ENCODE measurements around the gene HAAO. TPM values are rescaled to one million over a fixed set of nuclear protein-coding genes. Genes with fewer than 3 reads are reported as not detected.

Gene HAAO
- total and polyA plus RNA-seq, 2 of the 8 experiments (the other 6 are each of a cell fraction or from before 2014, with no cell fraction given) = 2.5 to 7.0 TPM

- H3K36me3 ChIP-seq (ENCODE audit: control insufficient read depth in 2 of 4, insufficient read depth in 4 of 4, low read length in 3 of 4) = no peaks in the 10 kb centered on the region
- H4K8ac ChIP-seq (ENCODE audit: extremely low read depth, insufficient read depth, low read length) = no peak overlapping the region
- no peaks in the 10 kb centered on the region for H3K79me1 ChIP-seq (ENCODE audit: low read depth, low read length)
- no peak overlapping the region for H3K4me2 ChIP-seq (ENCODE audit: insufficient read depth in 1 of 2, low read depth in 2 of 2, low read length in 2 of 2)
- no peak overlapping the region for H2BK12ac ChIP-seq (ENCODE audit: low read depth, low read length)
- H4K5ac ChIP-seq (ENCODE audit: insufficient read length, low read depth, low read length) = no peak overlapping the region
- no peak overlapping the region for H3K4me3 ChIP-seq (ENCODE audit: extremely low read depth in 1 of 4, insufficient read depth in 2 of 4, low read depth in 3 of 4, low read length in 4 of 4)
- H2BK20ac ChIP-seq (ENCODE audit: low read length) = no peak overlapping the region
- no peak overlapping the region for H2AFZ ChIP-seq (ENCODE audit: low read length)
- no peak overlapping the region for H3K56ac ChIP-seq (replicated peaks; ENCODE audit: insufficient read length, low read depth, low read length)
- ChIA-PET POLR2A (ENCODE audit: partially characterized antibody) (interaction anchor here (0.9 kb wide), 1 partner anchor 13 kb away, joined by 5 read pairs; no protein-coding TSS in a partner anchor), CTCF (ENCODE audit: partially characterized antibody) (interaction anchor here (0.7 to 3.4 kb wide), 5 partner anchors 10 to 416 kb away, joined by 3 to 33 read pairs (median 3); no protein-coding TSS in a partner anchor)
- FAIRE-seq (no peak), DNase-seq (ENCODE audit: low read depth in 1 of 2, low spot score in 2 of 2) (peak in 1 of 2 experiments; percentile 20)
- H3K4me1 ChIP-seq (replicated peaks in 1 of 4; ENCODE audit: control insufficient read depth in 3 of 4, insufficient read depth in 4 of 4, low read length in 3 of 4) = no peaks in the 10 kb centered on the region; a peak in 2 of 7 replicates
- no peak overlapping the region for H4K91ac ChIP-seq (replicated peaks; ENCODE audit: insufficient read length, low read length)
- WGBS, 2 experiments (ENCODE audit: extremely low coverage in 1 of 2, insufficient coverage in 1 of 2, insufficient read length in 1 of 2, insufficient replicate concordance in 2 of 2, low coverage in 1 of 2, low lambda C conversion rate in 2 of 2, missing lambda C conversion rate in 1 of 2) = 71% methylated on average over 2 of the region's 2 CpGs; no CpG with 5 or more reads in 1 of the 2 experiments
- H2BK5ac ChIP-seq (ENCODE audit: low read depth, low read length) = no peak overlapping the region
- H3K23ac ChIP-seq (ENCODE audit: insufficient read length) = no peak overlapping the region
- no peak overlapping the region for H3K4ac ChIP-seq (replicated peaks; ENCODE audit: insufficient read length, low read depth, low read length)
- H3K9me3 ChIP-seq (ENCODE audit: insufficient read depth in 2 of 2, low read depth in 1 of 2, low read length in 1 of 2) = no peaks in the 10 kb centered on the region
- no peak overlapping the region for H3K14ac ChIP-seq (ENCODE audit: insufficient read length)
- no peak overlapping the region for H3K9ac ChIP-seq (replicated peaks in 1 of 4; ENCODE audit: extremely low read depth in 1 of 4, low read depth in 3 of 4, low read length in 3 of 4)
- no peak overlapping the region for H3K27ac ChIP-seq (ENCODE audit: low read depth, low read length)
- no peak overlapping the region for H2BK15ac ChIP-seq (ENCODE audit: low read length)
- no peak overlapping the region for H2AK5ac ChIP-seq (ENCODE audit: low read depth, low read length)
- H3K27me3 ChIP-seq (replicated peaks in 1 of 4; ENCODE audit: control insufficient read depth in 3 of 4, extremely low read depth in 1 of 4, insufficient read depth in 3 of 4, low read length in 3 of 4) = peaks cover 0 to 9% (median 5%) of the 10 kb centered on the region in 4 experiments; a peak in 5 of 7 replicates
- H3K18ac ChIP-seq (ENCODE audit: extremely low read depth, low read length) = no peak overlapping the region
- H2BK120ac ChIP-seq (replicated peaks; ENCODE audit: low read depth, low read length) = no peak overlapping the region
- H3K23me2 ChIP-seq (ENCODE audit: low read depth, low read length) = no peaks in the 10 kb centered on the region
- H4K20me1 ChIP-seq (replicated peaks in 1 of 2; ENCODE audit: control insufficient read depth in 1 of 2, insufficient read depth in 2 of 2, low read length in 2 of 2) = no peaks in the 10 kb centered on the region
- no peaks in the 10 kb centered on the region for H3K79me2 ChIP-seq (ENCODE audit: control insufficient read depth in 1 of 2, insufficient read depth in 2 of 2, low read length in 2 of 2)
- TF ChIP-seq RXRA (IDR thresholded peaks at IDR 0.05; ENCODE audit: insufficient read depth, low read depth, low read length) = no peak
- TF ChIP-seq FOSL1 (IDR thresholded peaks at IDR 0.05; ENCODE audit: insufficient read depth, low read depth, low read length) = no peak
- TF ChIP-seq TEAD4 (IDR thresholded peaks at IDR 0.05; ENCODE audit: low read depth, low read length) = no peak
- TF ChIP-seq BACH1 (IDR thresholded peaks at IDR 0.05; ENCODE audit: low read length) = no peak
- no peak for TF ChIP-seq CHD2 (IDR thresholded peaks at IDR 0.05; ENCODE audit: low read length)
- no peak for TF ChIP-seq CBX8 (IDR thresholded peaks at IDR 0.05; ENCODE audit: borderline replicate concordance, low read depth, low read length)
- TF ChIP-seq EP300 (IDR thresholded peaks at IDR 0.05; ENCODE audit: borderline replicate concordance in 1 of 2, low read depth in 2 of 2, low read length in 2 of 2) = no peak
- TF ChIP-seq USF2 (IDR thresholded peaks at IDR 0.05; ENCODE audit: low read length) = no peak
- TF ChIP-seq SAP30 (IDR thresholded peaks at IDR 0.05; ENCODE audit: insufficient read depth, insufficient replicate concordance, low read length) = no peak
- no peak for TF ChIP-seq SIX5 (IDR thresholded peaks at IDR 0.05; ENCODE audit: low read depth, low read length)
- no peak for TF ChIP-seq BCL11A (IDR thresholded peaks at IDR 0.05; ENCODE audit: low read depth in 2 of 2, low read length in 2 of 2)
- no peak for TF ChIP-seq POLR2AphosphoS5 (IDR thresholded peaks at IDR 0.05; ENCODE audit: low read depth, low read length)
- TF ChIP-seq SIRT6 (IDR thresholded peaks at IDR 0.05; ENCODE audit: low read length) = no peak
Measured at GRCh38 chr2:42824454-42824807, 32.0 kb upstream of the HAAO start.

Data from H1 (cell line).